ENCODE data around the gene ERBB4. TPM values are rescaled to one million over a fixed set of nuclear protein-coding genes. Genes with fewer than 3 reads are reported as not detected.

The ERBB4 gene
- polyA plus RNA-seq, 1 donor: 6.4 TPM

- DNase-seq: no peak
Measured at GRCh38 chr2:211986313-211986712, 552.3 kb downstream of the ERBB4 start.

- no peak for DNase-seq
Measured at GRCh38 chr2:211985393-211985792, 553.2 kb downstream of the ERBB4 start.

- no peak for DNase-seq
Measured at GRCh38 chr2:211982162-211982561, 556.4 kb downstream of the ERBB4 start.

GRCh38 chr2:211981451-211981850 is 557.2 kb downstream of the ERBB4 start:
- DNase-seq: no peak

GRCh38 chr2:211976076-211976475 is 562.5 kb downstream of the ERBB4 start:
- no peak for DNase-seq

GRCh38 chr2:211967234-211967633 is 571.4 kb downstream of the ERBB4 start:
- DNase-seq: no peak

- no peak for DNase-seq
Measured at GRCh38 chr2:211963969-211964368, 574.6 kb downstream of the ERBB4 start.

- no peak for DNase-seq
Measured at GRCh38 chr2:211957799-211958198, 580.8 kb downstream of the ERBB4 start.

- DNase-seq: no peak
Measured at GRCh38 chr2:211955648-211956047, 583.0 kb downstream of the ERBB4 start.

- no peak for DNase-seq
Measured at GRCh38 chr2:211948932-211949331, 589.7 kb downstream of the ERBB4 start.

- DNase-seq: no peak
Measured at GRCh38 chr2:211946960-211947359, 591.6 kb downstream of the ERBB4 start.

- no peak for DNase-seq
Measured at GRCh38 chr2:211944572-211944971, 594.0 kb downstream of the ERBB4 start.

GRCh38 chr2:211942153-211942552 is 596.4 kb downstream of the ERBB4 start:
- DNase-seq: no peak

- no peak for DNase-seq
Measured at GRCh38 chr2:211941216-211941747, 597.3 kb downstream of the ERBB4 start.

GRCh38 chr2:211939177-211939576 is 599.4 kb downstream of the ERBB4 start:
- DNase-seq: no peak

GRCh38 chr2:211934811-211935210 is 603.8 kb downstream of the ERBB4 start:
- DNase-seq: no peak

GRCh38 chr2:211931314-211931713 is 607.3 kb downstream of the ERBB4 start:
- DNase-seq: no peak

GRCh38 chr2:211930331-211930730 is 608.3 kb downstream of the ERBB4 start:
- DNase-seq: no peak

- no peak for DNase-seq
Measured at GRCh38 chr2:211928201-211928600, 610.4 kb downstream of the ERBB4 start.

- no peak for DNase-seq
Measured at GRCh38 chr2:211923019-211923418, 615.6 kb downstream of the ERBB4 start.

- no peak for DNase-seq
Measured at GRCh38 chr2:211903961-211904360, 634.6 kb downstream of the ERBB4 start.

- no peak for DNase-seq
Measured at GRCh38 chr2:211901226-211901846, 637.3 kb downstream of the ERBB4 start.

- DNase-seq: no peak
Measured at GRCh38 chr2:211900518-211900917, 638.1 kb downstream of the ERBB4 start.

GRCh38 chr2:211900000-211900399 is 638.6 kb downstream of the ERBB4 start:
- no peak for DNase-seq

GRCh38 chr2:211898702-211899101 is 639.9 kb downstream of the ERBB4 start:
- DNase-seq: no peak

Data from hindlimb muscle (tissue), 1 donor.